NCI-H1694 (cell line): ENCODE data around the gene TESMIN.

ENCODE experiments used
- DNase-seq: peaks from one replicate; lab custom pipeline; 2025; lab: John Stamatoyannopoulos, UW

TESMIN gene, protein sequence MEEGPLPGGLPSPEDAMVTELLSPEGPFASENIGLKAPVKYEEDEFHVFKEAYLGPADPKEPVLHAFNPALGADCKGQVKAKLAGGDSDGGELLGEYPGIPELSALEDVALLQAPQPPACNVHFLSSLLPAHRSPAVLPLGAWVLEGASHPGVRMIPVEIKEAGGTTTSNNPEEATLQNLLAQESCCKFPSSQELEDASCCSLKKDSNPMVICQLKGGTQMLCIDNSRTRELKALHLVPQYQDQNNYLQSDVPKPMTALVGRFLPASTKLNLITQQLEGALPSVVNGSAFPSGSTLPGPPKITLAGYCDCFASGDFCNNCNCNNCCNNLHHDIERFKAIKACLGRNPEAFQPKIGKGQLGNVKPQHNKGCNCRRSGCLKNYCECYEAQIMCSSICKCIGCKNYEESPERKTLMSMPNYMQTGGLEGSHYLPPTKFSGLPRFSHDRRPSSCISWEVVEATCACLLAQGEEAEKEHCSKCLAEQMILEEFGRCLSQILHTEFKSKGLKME

GRCh38 chr11:68751331-68751856 is at the start of gene TESMIN:
TESMIN (minus strand) TSS chr11:68751520; CDS start chr11:68750660, 860 bp downstream.
- DNase-seq: no peak

DNA sequence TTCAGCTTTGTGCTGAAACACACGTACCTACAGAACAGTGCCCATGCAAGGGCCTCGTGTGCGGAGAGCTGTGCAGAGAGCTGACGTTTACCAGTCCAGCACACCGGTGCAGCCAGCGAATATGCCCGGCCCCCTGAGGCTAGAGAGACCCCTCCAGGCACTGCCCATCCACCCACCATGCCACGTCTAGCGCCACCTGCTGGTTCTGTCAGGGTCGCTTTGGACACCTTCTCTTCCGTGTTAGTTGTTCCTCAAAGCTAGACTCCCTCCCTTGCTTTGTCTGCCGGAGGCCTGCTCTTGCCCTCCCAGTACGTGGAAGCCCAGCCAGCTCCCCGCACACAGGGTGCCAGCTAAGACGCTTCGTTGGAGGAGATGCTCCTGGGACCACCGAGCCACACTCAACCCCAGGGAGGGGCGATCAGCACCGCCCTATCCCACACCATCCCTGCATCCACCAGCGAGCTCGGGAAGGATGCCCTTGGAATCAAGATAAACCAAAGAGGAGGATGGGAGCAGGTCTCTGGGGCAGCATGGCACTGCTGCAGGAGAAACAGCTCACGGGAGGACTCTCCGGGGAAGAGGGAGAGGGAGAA is 47.0 kb upstream of the TESMIN start:
- peak; percentile 1 for DNase-seq

DNA sequence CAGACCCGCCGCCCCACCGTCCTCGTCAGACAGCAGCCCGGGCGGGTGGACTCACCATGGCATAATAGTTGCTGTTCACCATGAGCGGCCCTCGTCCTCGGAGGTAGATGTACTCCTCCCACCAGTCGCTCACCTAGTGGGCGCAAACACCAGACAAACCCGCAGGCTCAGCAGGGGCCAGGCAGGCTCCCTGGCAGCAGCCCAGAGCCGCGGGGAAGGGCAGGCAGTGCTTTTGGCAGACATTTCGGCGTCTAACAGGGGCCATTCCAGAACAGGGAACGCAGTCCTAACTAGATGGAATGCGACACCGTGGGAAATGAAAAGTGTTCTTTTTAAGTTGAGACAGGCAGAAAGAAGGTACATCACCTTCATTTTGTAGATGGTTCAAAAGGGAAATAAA is 45.5 kb upstream of the TESMIN start:
- no peak for DNase-seq

DNA sequence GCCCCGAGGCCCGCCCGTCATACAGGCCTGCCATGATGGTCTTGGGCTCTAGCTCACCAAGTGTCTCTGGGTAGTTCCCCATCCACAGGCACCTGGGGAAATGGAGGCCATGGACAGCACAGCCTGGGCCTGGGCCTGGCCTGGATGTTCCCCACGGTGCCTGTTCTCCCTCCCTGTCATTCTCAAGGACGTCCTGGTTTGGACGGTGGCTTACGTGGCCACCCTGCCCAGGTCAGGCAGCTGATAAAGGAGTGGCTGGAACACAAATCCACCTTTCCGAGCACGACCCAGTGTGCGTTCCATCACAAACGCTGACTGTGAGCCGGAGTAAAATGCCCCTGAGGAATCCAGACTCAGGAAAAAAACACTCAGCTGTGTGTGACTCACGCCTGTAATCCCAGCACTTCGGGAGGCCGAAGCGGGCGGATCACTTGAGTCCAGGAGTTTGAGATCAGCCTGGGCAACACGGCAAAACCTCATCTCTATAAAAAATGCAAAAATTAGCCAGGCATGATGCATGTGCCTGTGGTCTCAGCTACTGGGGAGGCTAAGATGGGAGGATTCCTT is 41.2 kb upstream of the TESMIN start:
- DNase-seq: no peak

DNA sequence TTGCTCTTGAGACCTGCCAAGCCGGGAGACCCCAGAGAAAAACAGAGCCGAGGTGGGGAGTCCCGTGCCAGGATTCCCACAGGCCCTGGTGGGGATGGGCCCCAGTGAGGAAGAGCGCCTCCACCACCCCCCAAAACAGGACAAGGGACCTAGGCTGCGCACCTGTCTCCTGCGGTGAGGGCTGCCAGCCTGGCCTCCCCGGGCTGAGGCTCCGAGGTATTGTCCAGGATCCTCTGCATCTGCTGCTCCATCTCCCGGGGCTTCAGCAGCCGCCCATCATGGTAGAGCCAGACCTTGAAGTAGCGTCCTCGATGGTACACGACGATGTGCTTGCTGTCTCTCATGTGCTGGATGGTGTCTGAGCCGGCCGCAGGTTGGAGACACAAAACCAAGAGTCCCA is 33.3 kb upstream of the TESMIN start:
- no peak for DNase-seq

DNA sequence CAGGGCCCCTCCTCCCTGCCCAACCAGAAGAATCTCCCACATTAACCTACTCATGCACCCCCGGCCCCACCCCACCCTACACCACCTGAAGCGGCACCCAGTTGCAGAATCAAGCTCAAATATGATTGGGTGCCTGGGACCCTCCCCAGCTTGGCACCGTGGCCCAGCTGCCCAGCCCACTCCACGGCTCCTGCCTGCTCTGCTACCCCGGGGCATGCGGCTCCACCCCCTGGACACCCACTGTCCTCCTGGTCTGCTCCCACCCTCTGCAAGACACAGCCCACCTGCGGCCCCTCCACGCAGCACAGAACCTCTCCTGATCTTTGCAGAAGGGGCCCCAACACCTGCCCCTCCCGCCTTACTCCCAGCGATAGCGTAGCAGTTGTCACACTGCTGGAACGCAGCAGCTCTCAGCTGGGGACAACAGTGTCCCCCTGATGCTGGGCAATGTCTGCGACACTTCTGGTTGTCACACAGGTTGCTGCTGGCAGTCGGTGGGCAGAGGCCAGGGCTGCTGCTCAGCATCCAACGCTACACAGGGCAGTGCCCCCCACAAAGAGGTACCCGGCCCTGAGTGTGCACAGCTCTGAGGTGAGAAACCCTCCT is 32.0 kb upstream of the TESMIN start:
- DNase-seq: no peak

DNA sequence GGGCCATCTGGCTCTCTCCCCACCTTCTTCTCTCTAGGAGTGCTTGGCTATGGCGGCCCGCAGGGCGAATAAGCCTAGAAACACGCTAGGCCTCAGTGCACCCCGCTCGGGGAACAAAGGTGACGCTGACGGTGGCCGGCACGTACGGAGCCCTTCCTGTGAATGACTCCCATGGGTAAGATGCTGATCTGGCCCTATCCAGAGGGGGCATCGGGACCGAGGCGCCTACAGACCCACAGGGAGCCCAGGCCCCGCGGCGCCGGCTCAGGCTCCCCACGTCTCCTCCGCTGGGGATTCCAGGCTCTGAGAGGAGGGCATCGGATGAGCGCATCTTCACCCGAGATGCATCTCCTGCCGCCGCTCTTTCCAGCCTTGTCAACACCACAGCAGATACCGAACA is 31.4 kb upstream of the TESMIN start:
- no peak for DNase-seq

DNA sequence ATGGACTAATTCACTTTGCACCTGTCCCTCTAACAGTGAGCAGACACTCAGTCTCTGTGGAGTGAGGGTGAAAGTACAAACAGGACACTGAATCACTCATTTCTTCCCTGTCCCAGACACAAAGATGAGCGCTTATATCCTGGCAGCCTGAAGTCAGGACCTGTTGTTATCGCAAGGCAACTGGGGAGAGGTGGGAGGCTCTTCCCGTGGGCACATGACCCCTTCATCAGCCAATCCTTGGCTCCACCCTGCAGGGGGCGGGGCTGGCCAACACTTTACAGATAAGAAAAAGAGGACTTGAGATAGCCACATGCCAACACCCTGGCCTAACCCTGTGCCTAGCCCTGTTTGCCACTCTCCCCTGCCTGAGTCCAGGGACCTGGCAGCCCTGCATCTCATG is 29.5 kb upstream of the TESMIN start:
- DNase-seq: no peak

- no peak for DNase-seq
Measured at GRCh38 chr11:68778205-68778604, 26.9 kb upstream of the TESMIN start.

DNA sequence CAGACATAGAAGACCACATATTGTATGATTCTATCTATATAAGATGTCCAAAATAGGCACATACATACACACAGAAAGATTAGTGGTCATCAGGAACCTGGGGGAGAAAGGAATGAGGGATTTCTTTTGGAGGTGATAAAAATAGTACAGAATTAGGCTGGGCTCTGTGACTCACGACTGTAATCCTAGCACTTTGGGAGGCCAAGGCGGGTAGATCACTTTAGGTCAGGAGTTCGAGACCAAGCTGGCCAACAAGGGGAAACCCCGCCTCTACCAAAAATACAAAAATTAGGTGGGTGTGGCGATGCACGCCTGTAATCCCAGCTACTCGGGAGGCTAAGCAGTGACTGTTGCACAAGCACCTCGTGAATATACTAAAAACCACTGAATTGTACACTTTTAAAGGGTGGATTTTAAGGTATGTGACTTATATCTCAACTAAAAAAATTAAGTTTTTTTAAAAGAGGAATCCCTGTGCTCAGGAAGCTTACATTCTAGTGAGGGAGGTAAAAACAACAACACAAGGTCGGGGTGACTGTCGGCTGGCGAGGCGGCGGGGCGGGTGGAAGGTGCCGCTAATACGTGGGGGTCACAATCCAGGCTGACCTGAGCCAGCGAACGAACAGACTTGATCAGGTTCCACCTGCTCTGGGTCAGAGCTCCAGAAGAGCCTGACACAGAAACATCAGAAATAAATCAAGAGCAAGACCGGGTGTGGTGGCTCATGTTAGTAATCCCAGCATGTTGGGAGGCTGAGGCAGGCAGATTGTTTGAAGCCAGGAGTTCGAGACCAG is 25.3 kb upstream of the TESMIN start:
- no peak for DNase-seq

DNA sequence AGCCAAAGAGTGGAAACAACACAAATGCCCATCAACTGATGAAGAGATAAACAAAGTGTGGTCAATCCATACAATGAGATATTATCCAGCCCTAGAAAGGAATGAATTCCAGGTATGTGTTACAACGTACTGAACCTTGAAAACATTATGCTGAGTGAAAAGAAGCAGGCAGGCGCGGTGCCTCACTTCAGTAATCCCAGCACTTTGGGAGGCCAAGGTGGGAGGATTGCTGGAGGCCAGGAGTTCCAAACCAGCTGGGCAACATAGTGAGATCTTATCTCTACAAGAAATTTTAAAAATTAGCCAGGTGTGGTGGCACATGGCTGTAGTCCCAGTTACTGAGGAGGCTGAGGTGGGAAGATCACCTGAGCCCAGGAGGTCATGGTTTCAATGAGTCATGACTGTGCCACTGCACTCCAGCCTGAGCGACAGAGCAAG is 24.6 kb upstream of the TESMIN start:
- no peak for DNase-seq

- no peak for DNase-seq
Measured at GRCh38 chr11:68774194-68774585, 22.9 kb upstream of the TESMIN start.

DNA sequence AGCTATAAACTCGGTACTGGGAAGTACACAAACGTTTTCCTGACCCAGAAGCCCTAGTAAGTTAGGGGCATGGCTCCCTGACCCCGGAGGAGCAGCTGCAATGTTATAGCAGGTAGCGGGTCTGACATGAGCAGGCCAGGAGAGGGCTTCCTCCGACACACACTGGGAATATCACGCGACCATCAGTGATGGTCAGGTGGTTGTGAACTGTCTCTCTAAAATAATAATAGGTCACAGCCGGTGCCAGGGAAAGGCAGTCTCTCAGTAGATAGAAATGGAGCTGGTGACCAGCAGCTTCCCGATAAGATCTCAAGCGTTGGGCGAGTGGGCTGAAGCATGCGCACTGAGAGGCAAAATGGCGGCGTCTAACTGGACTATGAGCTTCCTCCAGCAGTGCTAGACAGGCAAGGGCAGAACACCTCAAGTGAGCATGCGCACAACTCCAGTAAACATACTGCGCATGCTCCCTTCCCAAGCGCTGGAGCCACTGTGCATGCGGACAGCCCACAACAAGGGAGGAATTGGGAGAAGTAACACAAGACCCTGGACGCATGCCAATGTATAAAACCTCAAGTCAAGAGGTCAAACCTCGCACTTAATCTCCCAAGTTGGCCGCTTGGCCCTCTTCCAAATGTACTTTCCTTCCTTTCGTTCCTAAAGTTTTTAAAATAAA is 22.3 kb upstream of the TESMIN start:
- DNase-seq: no peak

DNA sequence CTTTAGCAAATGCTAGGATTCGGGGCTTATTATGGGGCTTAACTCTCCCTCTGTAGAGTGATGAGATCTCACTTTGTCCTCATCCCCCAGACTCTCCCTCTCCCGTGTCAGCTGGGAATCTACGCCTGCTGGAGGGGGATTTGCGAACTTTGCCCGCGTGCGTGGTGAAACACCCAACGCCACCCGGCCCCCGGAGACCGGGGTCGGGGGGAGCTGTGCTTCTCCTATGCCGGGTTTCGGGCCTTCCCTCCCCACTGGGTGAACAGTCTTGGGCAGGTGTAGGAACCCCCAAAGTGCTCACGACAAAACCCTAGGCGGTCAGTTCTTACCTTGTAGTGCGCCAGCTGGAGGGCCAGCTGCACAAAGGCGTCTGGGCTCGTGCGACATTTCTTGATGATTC is 21.6 kb upstream of the TESMIN start:
- DNase-seq: no peak

DNA sequence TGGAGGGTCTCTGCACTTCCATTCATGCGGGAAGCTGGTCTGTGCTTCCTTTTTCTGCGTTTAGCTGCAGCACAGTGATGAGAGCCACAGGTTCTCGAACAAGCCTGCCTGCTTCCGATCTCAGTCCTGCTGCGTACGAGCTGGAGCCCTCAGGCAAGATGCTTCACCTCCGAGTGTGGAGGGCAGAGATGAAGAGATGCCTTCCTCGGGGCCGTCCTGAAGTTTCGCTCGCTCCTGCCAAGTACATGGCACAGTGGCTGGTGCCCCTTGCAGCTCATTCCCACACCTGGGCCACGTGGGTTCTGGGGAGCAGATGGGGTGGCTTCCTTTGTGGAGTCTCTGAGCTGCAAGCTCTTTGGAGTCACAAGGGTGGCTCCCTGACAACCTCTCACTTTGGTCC is 19.5 kb upstream of the TESMIN start:
- DNase-seq: no peak

- DNase-seq: no peak
Measured at GRCh38 chr11:68767672-68768071, 16.4 kb upstream of the TESMIN start.

DNA sequence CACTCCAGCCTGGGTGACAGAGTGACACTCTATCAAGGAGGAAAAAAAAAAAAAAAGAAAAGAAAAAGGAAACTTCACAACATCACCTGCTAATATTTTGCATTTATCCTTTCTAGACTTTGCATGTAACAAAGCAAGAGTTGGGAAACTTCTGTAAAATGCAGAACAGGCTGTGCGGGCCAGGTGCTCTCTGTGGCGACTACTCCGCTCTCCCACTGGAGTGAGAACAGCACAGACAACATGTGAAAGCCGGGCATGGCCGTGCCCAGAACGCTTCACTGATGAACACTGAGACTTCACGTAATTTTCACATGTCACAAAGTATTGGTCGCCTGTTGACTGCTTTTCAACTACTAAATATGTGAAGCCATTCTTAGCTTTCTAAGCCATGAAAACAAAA is 15.5 kb upstream of the TESMIN start:
- DNase-seq: no peak

DNA sequence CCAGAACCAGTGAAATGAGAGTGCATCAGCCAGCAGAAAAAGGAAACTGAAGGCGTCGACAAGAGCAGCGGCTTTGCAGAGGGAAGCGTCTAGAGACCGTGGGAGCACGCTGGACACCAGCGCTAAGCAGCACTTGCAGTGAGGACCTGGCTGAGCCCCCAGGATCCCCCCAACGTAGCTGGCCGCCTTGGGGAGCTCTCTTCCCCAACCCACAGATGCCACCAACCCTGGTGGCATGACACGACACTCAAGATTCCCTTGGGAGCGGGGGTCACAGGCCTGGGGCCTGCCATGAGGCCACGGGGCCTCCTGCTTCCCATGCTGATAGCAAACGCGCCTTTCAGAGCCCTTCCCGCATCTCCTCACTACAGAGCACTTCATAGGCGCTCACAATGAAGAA is 13.4 kb upstream of the TESMIN start:
- no peak for DNase-seq

GRCh38 chr11:68763926-68764657 is 12.8 kb upstream of the TESMIN start:
- no peak for DNase-seq

GRCh38 chr11:68763181-68763721 is 11.9 kb upstream of the TESMIN start:
- DNase-seq: no peak
